Activated B cell treated with CpG ODN at 0.5 μM for 24 hours (primary cell): Measurements from ENCODE around the gene WDR7. TPM values are rescaled to one million over a fixed set of nuclear protein-coding genes. Genes with fewer than 3 reads are reported as not detected.

Experiments used
- ATAC-seq: fragments of 200-7000 bp; cut with Tn5 transposase; one replicate; pipeline ENCODE4 v1.10.0; 2021; ENCODE audit warnings: low read depth, mild to moderate bottlenecking, moderate library complexity
- CTCF ChIA-PET: fragments of 350-600 bp; sonication (Branson Sonifier 250); formaldehyde crosslinking; loops from one replicate; lab custom pipeline; 2021; ENCODE audit warnings: antibody characterized with exemption; lab: Charles Lee
- POLR2A ChIA-PET: fragments of 350-600 bp; sonication (Branson Sonifier 250); formaldehyde crosslinking; loops from one replicate; lab custom pipeline; 2021; ENCODE audit warnings: antibody characterized with exemption; lab: Charles Lee
- DNase-seq: peaks from one replicate; pipeline ENCODE4 v3.0.0; 2022
- H3K27ac Mint-ChIP-seq: one replicate; pipeline ENCODE4 v1.8.0; 2020; ENCODE audit warnings: mixed read lengths
- H3K27me3 Mint-ChIP-seq: one replicate; pipeline ENCODE4 v1.8.0; 2021; ENCODE audit warnings: mixed read lengths
- H3K36me3 Mint-ChIP-seq: one replicate; pipeline ENCODE4 v1.8.0; 2021; ENCODE audit warnings: low read depth, mixed read lengths
- H3K4me1 Mint-ChIP-seq: one replicate; pipeline ENCODE4 v1.8.0; 2021; ENCODE audit warnings: mixed read lengths
- H3K4me3 Mint-ChIP-seq: one replicate; pipeline ENCODE4 v1.8.0; 2020; ENCODE audit warnings: mild to moderate bottlenecking, mixed read lengths
- H3K9me3 Mint-ChIP-seq: one replicate; pipeline ENCODE4 v1.8.0; 2020; ENCODE audit warnings: mixed read lengths
- CTCF ChIP-seq: fragments of 200-600 bp; IDR thresholded peaks from one replicate; pipeline ENCODE4 v1.8.0; 2022; ENCODE audit warnings: antibody characterized with exemption, mild to moderate bottlenecking
- intact Hi-C: fragments of 100-400 bp; cut with micrococcal nuclease; formaldehyde crosslinking; loops from one replicate; pipeline ENCODE4 v1.15.1; 2024
- total RNA-seq: library from RNA; stranded (reverse); gene quantifications from 2 replicates; pipeline ENCODE4 v1.2.3, GENCODE V29; 2022

WDR7 gene
- total RNA-seq, 1 donor from 2014 or later: 33.4 TPM

DNA sequence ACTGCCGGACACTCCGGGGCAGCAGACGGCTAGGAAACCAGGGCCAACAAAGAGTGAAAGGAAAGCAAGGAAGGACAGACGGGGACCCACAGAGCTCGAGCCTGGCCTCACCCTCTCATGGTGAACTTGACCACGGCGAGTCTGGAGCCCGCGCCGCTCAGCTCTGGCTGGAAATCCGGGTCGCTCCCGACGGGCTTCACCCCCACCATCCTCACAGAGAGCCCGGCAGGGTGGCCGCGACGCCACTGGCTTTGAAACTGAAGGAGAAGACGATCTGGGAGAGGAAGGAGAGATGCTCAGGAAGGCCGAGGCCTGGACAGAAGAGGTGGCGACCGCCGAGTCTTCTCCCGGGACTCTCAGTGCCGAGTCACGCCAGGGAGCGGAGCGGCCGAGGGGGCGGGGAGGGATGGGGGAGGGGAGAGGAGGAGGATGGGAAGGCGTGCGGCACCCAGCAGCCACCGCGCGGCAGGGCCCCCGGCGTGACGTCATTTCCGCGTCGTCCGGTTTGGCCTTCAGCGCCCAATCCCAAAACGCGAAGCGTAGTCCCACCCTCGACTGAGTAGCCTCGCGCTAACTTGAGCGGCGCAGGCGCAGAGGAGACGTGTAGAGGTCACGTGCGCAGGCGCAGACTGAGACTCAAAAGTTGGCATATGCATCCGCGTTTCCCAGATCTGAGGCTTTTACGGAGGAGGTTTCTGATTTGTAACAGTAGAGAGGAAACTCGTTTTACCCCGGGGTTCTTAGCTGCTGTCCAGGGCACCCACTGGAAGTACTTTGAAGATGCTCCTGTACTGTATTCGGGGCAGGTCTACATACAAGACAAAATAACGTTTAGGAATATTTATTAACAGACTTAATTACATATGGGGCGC, 12.7 kb upstream of the WDR7 start, which contains the start of gene TXNL1:
TSS of gene TXNL1 (minus strand) at position 361 of the 872 bp plus-strand sequence. CDS start at position 209, 152 bp downstream.
- peaks cover 52% of the 10 kb centered on the region for H3K4me1 Mint-ChIP-seq
- peak; percentile 95 for DNase-seq
- peak; percentile 96 for ATAC-seq
- peak within 1 kb of the TSS; percentile 99 for H3K27ac Mint-ChIP-seq
- TF ChIP-seq CTCF: no peak
- intact Hi-C loops: loop anchor here (1.0 to 10.0 kb wide), 9 partner anchors 13 to 1318 kb away; partner anchors contain the start of genes NARS1, ONECUT2, TCF4 and WDR7
- peak within 1 kb of the TSS; percentile 96 for H3K4me3 Mint-ChIP-seq
- H3K9me3 Mint-ChIP-seq: no peaks in the 10 kb centered on the region
- POLR2A ChIA-PET: interaction anchor here (0.6 to 5.4 kb wide), 5 partner anchors 9 to 1317 kb away, joined by 3 to 56 read pairs (median 7); partner anchors contain the start of gene WDR7
- no peaks in the 10 kb centered on the region for H3K27me3 Mint-ChIP-seq
- CTCF ChIA-PET: no interaction called here
- H3K36me3 Mint-ChIP-seq: peaks cover 26% of the 10 kb centered on the region

DNA sequence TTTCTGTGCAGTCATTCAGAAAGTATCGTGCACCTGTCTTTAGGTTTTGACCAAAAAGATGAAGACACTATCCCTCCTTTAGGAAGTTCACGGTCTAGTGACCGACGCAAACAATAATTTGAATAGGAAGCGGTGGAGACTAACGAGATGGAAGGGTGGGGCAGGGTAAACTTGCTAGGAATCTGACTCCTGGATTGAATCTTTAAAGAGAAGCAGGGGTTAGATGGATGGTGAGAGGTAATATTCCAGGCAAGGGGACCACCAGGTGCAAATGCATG, 12.1 kb upstream of the WDR7 start:
- no peak for TF ChIP-seq CTCF
- Mint-ChIP-seq H3K27me3 (no peaks in the 10 kb centered on the region), H3K36me3 (peaks cover 24% of the 10 kb centered on the region), H3K27ac (peak overlapping the region; percentile 99), H3K4me1 (peaks cover 50% of the 10 kb centered on the region), H3K4me3 (peak overlapping the region; percentile 96), H3K9me3 (no peaks in the 10 kb centered on the region)
- ChIA-PET CTCF (no interaction called here), POLR2A (interaction anchor here (5.4 kb wide), 1 partner anchor 13 kb away, joined by 56 read pairs; the partner anchor contains the start of gene WDR7)
- DNase-seq (no peak), ATAC-seq (peak; percentile 4)
- intact Hi-C loops: loop anchor here (2.0 to 10.0 kb wide), 7 partner anchors 16 to 1318 kb away; partner anchors contain the start of genes ONECUT2 and TCF4

- TF ChIP-seq CTCF: no peak
- POLR2A ChIA-PET: interaction anchor here (0.7 to 5.4 kb wide), 3 partner anchors 11 to 1791 kb away, joined by 3 to 56 read pairs (median 6); partner anchors contain the start of gene WDR7
- peak overlapping the region; percentile 99 for H3K27ac Mint-ChIP-seq
These were observed 11.6 kb upstream of the WDR7 start for GRCh38 chr18:56639571-56639970.

GRCh38 chr18:56641714-56642337, 9.3 kb upstream of the WDR7 start:
- DNase-seq: no peak
- CTCF ChIA-PET: no interaction called here
- no peaks in the 10 kb centered on the region for H3K27me3 Mint-ChIP-seq
- POLR2A ChIA-PET: interaction anchor here (5.4 kb wide), 1 partner anchor 10 kb away, joined by 56 read pairs; the partner anchor contains the start of gene WDR7
- H3K4me1 Mint-ChIP-seq: peaks cover 22% of the 10 kb centered on the region
- no peak overlapping the region for H3K4me3 Mint-ChIP-seq
- H3K27ac Mint-ChIP-seq: no peak overlapping the region
- no peaks in the 10 kb centered on the region for H3K9me3 Mint-ChIP-seq
- TF ChIP-seq CTCF: no peak
- intact Hi-C loops: no loop called here
- ATAC-seq: no peak
- peaks cover 15% of the 10 kb centered on the region for H3K36me3 Mint-ChIP-seq

More at GRCh38 chr18:56639571-56639970, 11.6 kb upstream of the WDR7 start:
- Mint-ChIP-seq H3K4me1 (peaks cover 45% of the 10 kb centered on the region), H3K9me3 (no peaks in the 10 kb centered on the region), H3K27me3 (no peaks in the 10 kb centered on the region), H3K36me3 (peaks cover 20% of the 10 kb centered on the region), H3K4me3 (peak overlapping the region; percentile 96)
- ATAC-seq: no peak
- no peak for DNase-seq
- intact Hi-C loops: loop anchor here (2.0 to 10.0 kb wide), 7 partner anchors 17 to 1319 kb away; partner anchors contain the start of genes ONECUT2 and TCF4
- CTCF ChIA-PET: no interaction called here
